ENCODE data around the gene ANKRD17. TPM values are rescaled to one million over a fixed set of nuclear protein-coding genes. Genes with fewer than 3 reads are reported as not detected.

Gene ANKRD17
- total RNA-seq, 6 experiments from 2014 or later: 25.1 to 34.0 (median 28.1) TPM

DNA sequence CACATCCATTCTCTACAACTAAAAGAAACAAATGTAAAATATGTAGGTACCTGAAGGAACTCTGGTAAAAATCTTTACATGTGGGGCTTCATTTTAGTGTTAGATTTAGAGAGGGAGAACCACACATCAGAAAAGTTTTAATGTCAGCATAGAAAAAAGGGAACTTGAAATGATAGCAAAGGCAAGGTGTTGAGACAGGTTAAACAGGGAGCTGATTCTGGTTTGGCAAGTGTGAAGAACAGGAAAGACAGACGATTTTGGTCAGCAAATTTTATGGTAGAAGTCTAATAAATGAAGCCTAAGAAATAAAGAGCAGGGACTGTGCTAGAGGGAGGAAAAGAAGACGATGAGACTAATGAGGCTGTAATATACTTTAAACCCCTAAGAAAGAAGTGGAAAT, 121.5 kb downstream of the ANKRD17 start:
- no peaks in the 10 kb centered on the region for H3K4me1 ChIP-seq
- H3K27ac ChIP-seq: no peak overlapping the region
- DNase-seq: no peak
- WGBS (ENCODE audit: insufficient coverage, low coverage, low lambda C conversion rate, missing lambda C conversion rate): 50% methylated on average over 2 of the region's 2 CpGs
- H3K36me3 ChIP-seq: peaks cover 0 to 59% (median 26%) of the 10 kb centered on the region in 4 donors
- no peaks in the 10 kb centered on the region for H3K27me3 ChIP-seq
- TF ChIP-seq POLR2A (IDR thresholded peaks at IDR 0.05): no peak
- TF ChIP-seq, protein P1, sequence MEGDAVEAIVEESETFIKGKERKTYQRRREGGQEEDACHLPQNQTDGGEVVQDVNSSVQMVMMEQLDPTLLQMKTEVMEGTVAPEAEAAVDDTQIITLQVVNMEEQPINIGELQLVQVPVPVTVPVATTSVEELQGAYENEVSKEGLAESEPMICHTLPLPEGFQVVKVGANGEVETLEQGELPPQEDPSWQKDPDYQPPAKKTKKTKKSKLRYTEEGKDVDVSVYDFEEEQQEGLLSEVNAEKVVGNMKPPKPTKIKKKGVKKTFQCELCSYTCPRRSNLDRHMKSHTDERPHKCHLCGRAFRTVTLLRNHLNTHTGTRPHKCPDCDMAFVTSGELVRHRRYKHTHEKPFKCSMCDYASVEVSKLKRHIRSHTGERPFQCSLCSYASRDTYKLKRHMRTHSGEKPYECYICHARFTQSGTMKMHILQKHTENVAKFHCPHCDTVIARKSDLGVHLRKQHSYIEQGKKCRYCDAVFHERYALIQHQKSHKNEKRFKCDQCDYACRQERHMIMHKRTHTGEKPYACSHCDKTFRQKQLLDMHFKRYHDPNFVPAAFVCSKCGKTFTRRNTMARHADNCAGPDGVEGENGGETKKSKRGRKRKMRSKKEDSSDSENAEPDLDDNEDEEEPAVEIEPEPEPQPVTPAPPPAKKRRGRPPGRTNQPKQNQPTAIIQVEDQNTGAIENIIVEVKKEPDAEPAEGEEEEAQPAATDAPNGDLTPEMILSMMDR (IDR thresholded peaks at IDR 0.05): no peak
- H3K4me3 ChIP-seq: no peak overlapping the region
- intact Hi-C loops (cut with DNase I): no loop called here
- ATAC-seq: no peak
- H3K9me3 ChIP-seq: no peaks in the 10 kb centered on the region

DNA sequence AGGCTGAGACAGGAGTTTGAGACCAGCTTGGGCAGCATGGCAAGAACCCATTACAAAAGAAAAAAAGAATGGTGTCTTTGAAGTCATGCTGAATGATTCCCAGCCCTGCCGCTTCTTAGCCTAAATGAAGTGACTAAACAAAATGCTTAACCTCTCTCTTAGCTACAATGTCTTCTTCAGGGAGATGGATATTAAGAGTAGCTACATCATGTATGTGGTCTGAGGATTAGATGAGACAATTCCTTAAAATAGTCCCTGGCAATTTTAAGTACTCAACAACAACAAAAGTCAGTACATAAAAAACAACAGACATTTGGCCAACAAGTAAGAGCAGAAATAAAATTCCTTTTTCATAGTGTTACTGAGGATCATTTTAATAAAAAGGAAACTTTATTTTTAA, 124.8 kb downstream of the ANKRD17 start:
- intact Hi-C loops (cut with DNase I): no loop called here
- Histone ChIP-seq H3K36me3 (peaks cover 0 to 29% (median 14%) of the 10 kb centered on the region in 4 donors), H3K9me3 (no peaks in the 10 kb centered on the region)

DNA sequence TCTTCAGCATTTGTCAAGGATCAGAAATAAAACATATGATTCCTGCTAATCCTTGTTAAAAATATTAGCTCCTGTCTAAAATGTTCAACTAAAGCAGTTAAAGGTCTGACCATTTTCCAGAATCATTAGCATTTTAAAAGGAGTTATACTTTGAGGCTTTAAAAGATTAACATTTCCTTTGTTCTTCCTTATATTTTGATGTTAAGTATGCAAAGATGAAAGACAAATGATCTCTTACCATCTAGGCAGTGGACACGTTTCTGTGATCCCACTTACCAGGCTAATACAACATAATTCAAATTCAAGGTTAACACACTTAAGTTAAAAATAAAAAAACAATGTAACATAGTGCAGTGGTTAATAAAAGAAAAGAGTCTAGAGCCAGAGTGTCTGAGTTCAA, 127.3 kb downstream of the ANKRD17 start:
- Histone ChIP-seq H3K4me3 (no peak overlapping the region), H3K27me3 (no peaks in the 10 kb centered on the region), H3K9me3 (no peaks in the 10 kb centered on the region), H3K27ac (no peak overlapping the region), H3K4me1 (no peaks in the 10 kb centered on the region), H3K36me3 (peaks cover 0 to 29% (median 15%) of the 10 kb centered on the region in 4 donors)
- 50% methylated on average over 1 of the region's 1 CpG for WGBS (ENCODE audit: insufficient coverage, low coverage, low lambda C conversion rate, missing lambda C conversion rate)
- intact Hi-C loops (cut with DNase I): no loop called here
- no peak for TF ChIP-seq POLR2A (IDR thresholded peaks at IDR 0.05)
- TF ChIP-seq, protein P1 (IDR thresholded peaks at IDR 0.05): no peak
- ATAC-seq (no peak), DNase-seq (no peak)

More for the DNA sequence above, 124.8 kb downstream of the ANKRD17 start:
- H3K27ac ChIP-seq: no peak overlapping the region
- TF ChIP-seq, protein P1 (IDR thresholded peaks at IDR 0.05): no peak
- no peak for TF ChIP-seq POLR2A (IDR thresholded peaks at IDR 0.05)
- no peaks in the 10 kb centered on the region for H3K27me3 ChIP-seq
- 86% methylated on average over 1 of the region's 1 CpG for WGBS (ENCODE audit: insufficient coverage, low coverage, low lambda C conversion rate, missing lambda C conversion rate)
- no peak for DNase-seq
- ATAC-seq: no peak
- H3K4me3 ChIP-seq: no peak overlapping the region
- H3K4me1 ChIP-seq: no peaks in the 10 kb centered on the region

DNA sequence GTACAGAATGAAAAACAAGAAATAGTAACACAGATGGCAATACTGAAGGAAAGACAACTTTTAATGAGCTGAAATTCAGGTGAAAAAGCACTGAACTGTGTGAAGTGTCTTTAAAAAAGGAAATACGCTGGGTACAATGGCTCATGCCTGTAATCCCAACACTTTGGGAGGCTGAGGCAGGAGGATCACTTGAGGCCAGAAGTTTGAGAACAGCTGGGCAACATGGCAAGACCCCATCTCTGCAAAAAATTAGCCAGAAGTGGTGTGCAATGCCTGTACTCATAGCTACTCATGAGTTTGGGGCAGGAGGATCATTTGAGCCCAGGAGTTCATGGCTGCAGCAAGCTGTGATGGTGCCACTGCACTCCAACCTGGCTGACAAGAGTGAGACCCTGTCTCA, 129.3 kb downstream of the ANKRD17 start:
- H3K27me3 ChIP-seq: no peaks in the 10 kb centered on the region
- H3K4me1 ChIP-seq: no peaks in the 10 kb centered on the region
- H3K36me3 ChIP-seq: peaks cover 0 to 29% (median 15%) of the 10 kb centered on the region in 4 donors
- ATAC-seq (no peak), DNase-seq (no peak)
- H3K4me3 ChIP-seq: no peak overlapping the region
- WGBS (ENCODE audit: insufficient coverage, low coverage, low lambda C conversion rate, missing lambda C conversion rate): 100% methylated on average over 1 of the region's 1 CpG
- intact Hi-C loops (cut with DNase I): no loop called here
- TF ChIP-seq, protein P1 (IDR thresholded peaks at IDR 0.05): no peak
- TF ChIP-seq POLR2A (IDR thresholded peaks at IDR 0.05): no peak
- H3K27ac ChIP-seq: no peak overlapping the region
- no peaks in the 10 kb centered on the region for H3K9me3 ChIP-seq

Data from right lobe of liver (tissue), 6 donors.